ENCODE measurements around the gene CSN1S1.
"Not testable (repeated sequence)": the region's sequence is repeated elsewhere in the genome, so short reads cannot be mapped to it uniquely, and the experiment has no call there.

The CSN1S1 gene

DNA sequence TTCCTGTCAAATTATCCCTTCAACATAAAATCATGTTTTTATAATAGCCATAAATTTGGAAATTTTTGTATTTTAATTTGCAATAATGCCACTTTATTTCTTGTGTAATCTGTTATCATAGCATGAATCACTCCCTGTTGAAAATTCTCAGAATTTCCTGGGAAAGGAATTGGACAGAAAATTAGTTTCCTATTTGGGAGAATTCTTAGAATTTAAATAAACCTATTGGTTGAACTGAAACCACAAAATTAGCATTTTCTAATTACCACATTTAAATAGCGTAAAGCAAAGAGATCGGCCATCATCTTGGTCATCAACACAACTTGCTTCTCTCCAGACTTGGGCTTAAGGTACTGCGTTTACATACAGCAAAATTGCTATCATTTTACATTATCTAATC lies at the start of gene CSN1S1:
CSN1S1 (plus strand) TSS at position 301 of the 400 bp plus-strand sequence. CDS start 1,488 bp downstream, outside the sequence.
- no peak for DNase-seq (ENCODE audit: low read depth)

DNA sequence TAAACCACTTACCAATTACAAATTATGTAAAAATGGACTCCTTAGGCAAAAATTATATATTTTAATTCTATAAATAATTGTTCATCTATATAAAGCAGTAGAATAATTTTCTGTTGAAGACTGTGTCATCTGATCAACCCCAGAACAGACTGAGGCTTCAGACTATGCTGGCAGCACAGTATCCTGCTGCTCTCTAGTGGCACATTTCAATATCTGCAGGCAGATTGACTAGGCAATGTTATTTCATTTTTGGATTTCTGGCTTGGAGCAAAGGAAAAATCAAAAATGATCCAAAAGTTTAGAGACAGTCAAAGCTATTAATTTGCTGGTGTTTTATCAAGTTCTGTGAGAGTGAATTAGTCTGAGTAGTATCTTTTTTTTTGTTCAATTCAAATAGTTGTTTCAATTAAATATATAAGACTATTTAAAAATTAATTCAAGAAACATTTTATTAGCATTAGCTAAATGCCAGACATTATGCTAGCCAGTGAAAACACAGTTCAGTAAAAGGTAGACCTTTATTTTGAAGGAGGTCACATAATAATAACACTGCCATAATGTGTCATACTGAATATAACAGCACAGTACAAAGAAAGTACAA lies 49.6 kb upstream of the CSN1S1 start:
- peak; percentile 33 for DNase-seq (ENCODE audit: low read depth)

- DNase-seq (ENCODE audit: low read depth), result no peak
Observed at GRCh38 chr4:69882150-69882549, 48.7 kb upstream of the CSN1S1 start.

GRCh38 chr4:69888336-69888735 lies 42.5 kb upstream of the CSN1S1 start:
- no peak for DNase-seq (ENCODE audit: low read depth)

DNA sequence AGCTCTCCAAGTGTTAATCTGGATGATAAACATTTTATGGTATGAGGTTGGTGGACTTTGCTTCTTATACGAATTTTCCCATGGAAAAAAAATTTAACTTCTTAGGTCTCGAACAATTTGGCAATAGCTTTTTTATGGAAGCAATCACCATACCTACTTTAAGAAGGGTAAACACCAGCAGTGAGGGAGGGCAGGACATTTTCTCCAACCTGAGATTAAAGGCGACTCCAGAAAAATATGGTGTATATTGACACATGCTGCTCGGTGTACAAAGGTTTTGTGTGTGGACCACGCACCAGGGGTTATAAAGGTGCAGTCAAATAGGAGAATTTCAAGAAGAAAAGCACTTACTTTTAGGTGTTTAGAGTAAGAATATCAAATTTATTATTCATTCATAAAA lies 36.7 kb upstream of the CSN1S1 start:
- no peak for DNase-seq (ENCODE audit: low read depth)

DNA sequence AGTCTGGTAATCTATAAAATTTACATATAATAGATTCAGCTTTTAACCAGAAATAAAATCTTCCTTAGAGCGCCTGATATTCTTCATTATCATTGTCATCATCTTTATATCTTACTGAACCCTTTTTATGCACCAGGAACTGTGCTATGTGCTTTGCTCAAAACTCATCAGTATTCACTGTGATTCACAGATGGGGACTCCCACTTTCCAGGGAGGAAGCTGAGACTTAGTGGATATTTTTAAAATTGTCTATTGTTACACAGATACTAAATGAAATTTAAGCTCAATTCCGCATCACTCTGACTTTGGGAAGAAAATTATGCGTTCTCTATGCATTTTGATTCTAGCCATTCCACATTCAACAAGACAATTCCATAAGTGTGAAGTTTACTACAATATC lies 36.1 kb upstream of the CSN1S1 start:
- DNase-seq (ENCODE audit: low read depth), result no peak

- DNase-seq (ENCODE audit: low read depth), result no peak
Observed at GRCh38 chr4:69896530-69897116, 34.2 kb upstream of the CSN1S1 start.

DNA sequence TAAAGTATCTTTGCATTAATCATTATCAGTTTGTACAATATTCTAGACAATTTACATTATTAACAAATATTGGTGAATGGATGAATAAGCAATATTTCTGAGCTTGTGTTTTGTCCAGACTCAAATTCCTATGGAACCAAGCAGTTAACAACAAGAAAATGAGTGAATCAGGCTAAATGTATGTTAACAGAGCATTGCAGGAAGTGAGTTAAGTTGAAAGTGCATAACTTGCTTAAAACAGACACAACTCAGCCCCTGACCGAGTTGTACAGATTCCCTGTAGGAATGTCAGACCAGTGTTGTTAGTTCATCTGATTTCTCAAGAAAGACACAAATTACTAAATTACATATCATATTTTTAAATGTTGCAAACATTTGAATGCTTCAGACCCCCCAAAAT lies 23.7 kb upstream of the CSN1S1 start:
- no peak for DNase-seq (ENCODE audit: low read depth)

DNA sequence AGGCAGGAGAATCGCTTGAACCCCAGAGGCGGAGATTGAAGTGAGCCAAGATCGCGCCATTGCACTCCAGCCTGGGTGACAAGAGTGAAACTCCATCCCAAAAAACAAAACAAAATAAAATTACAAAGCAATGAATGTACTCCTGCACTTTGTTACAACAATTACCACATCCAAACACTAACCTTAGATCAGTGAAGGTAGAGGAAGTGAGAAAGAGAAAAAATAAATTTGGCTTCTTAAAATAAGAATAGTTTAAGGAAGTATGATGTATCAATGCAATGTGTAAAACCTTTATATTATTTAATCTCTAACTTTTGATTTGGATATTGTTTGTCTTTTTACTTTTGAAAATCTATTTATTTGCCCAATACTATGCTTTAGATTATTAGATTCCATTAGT lies 21.7 kb upstream of the CSN1S1 start:
- DNase-seq (ENCODE audit: low read depth), result no peak

DNA sequence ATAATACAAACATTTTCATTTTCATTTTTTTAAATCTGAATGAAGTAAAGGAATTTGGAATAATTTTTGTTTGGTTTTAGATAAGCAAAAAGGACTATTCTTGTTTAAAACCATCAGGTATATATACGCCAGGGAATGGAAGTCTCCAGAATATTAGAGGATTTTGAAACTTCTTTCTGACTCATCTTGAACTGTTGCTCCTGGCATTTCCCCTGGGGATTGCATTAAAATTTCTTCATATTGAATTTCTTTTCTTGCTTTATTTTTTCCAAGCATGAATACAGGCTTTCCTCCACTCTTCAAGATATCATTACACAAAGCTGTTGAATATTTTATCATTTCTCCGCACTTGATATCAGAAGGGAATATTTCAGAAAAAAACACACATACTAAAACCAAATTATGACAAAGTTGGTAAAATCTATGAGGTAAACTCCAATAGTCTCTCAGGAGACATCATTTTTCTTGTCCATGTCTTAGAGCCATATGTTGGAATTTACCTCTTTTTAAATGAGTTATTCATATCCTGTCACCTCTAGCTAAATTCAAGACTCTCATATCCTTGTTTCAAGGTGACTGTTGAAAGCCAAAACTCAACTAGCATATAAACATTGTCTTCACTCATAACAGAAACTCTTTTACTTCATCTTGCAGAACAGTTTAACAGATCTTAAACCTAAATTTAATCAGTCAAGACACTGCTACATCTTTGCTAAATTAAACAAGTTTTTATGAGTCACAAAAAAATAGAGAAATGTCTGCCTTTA lies 20.7 kb upstream of the CSN1S1 start:
- DNase-seq (ENCODE audit: low read depth), result no peak

DNA sequence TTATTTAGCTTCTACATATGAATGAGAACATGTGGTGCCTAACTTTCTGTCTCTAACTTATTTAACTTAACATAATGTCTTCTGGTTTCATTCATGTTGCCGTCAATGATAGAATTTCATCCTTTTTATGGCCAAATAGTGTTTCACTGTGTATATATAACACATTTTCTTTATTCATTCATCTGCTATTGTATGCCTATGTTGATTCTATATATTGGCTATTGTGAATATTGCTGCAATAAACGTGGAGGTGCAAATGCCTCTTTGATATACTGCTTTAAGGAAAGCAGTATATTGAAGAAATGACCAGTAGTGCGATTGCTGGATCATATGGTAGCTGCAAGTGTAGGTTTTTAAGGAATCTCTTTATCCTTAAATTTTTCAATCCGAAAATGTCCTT lies 10.0 kb upstream of the CSN1S1 start:
- DNase-seq (ENCODE audit: low read depth), result no peak

- not testable (repeated sequence) for DNase-seq (ENCODE audit: low read depth)
Observed at GRCh38 chr4:69923782-69924410, 7.0 kb upstream of the CSN1S1 start.

- no peak for DNase-seq (ENCODE audit: low read depth)
Observed at GRCh38 chr4:69934150-69934549, 3.3 kb downstream of the CSN1S1 start.

GRCh38 chr4:69936566-69936965 lies 5.7 kb downstream of the CSN1S1 start:
- no peak for DNase-seq (ENCODE audit: low read depth)

DNA sequence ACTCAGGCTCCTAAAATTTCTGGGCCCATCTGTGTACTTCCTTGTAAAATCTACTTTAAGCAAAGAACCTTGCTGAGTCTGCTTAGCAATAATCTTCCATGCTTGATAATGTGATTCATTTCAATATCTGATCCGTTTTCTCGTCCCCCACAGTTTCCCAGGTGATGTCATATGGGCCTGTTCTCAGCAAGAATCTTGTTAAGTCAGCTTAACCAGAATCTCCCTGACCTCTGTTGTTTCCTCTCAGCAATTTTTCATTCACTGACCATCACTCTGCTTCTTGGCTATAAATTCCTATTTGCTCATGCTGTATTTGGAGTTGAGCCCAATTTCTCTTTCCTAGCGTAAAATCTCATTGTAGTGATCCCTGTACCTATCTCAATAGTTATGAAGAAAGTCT lies 20.7 kb downstream of the CSN1S1 start:
- DNase-seq (ENCODE audit: low read depth), result no peak

- DNase-seq (ENCODE audit: low read depth), result no peak
Observed at GRCh38 chr4:69957209-69957608, 26.3 kb downstream of the CSN1S1 start.

DNA sequence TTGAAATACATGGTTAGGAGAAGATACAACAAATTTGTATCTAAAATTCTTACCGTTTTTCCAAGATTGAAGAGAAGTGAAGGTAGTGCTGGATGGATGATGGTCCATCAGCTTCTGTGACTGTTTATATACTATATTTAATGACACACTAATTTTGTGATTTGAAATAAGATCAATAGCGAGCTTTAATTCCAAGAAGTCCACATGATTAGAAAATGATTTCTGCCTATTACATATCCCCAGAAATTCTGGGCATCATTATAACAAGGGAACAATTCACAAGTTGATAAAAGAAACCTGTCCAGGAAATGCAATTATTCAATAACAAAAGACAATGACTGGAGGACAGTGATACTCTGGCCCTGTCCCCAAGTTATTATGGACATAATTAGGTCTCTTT lies 34.8 kb downstream of the CSN1S1 start, which contains the start of gene CSN2:
CSN2 (minus strand) TSS at position 101 of the 400 bp plus-strand sequence. CDS start 4,733 bp downstream, outside the sequence.
- no peak for DNase-seq (ENCODE audit: low read depth)

- DNase-seq (ENCODE audit: low read depth), result peak; percentile 18
Observed at GRCh38 chr4:69970071-69970470, 39.2 kb downstream of the CSN1S1 start.

DNA sequence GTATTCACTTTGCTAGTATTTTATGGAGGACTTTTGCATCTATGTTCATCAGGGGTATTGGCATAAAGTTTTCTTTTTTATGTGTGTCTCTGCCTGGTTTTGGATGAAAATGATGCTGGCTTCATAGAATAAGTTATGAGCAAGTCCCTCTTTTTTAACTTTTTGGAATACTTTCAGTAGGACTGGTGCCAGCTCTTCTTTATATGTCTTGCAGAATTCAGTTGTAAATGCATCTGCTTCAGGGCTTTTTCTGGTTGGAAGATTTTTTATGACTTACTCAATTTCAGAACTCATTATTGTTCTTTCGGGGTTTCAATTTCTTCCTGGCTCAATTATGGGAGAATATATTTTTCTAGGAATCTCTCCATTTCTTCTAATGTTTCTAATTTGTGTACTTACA lies 43.8 kb downstream of the CSN1S1 start:
- DNase-seq (ENCODE audit: low read depth), result no peak

- no peak for DNase-seq (ENCODE audit: low read depth)
Observed at GRCh38 chr4:69977582-69977981, 46.7 kb downstream of the CSN1S1 start.

DNA sequence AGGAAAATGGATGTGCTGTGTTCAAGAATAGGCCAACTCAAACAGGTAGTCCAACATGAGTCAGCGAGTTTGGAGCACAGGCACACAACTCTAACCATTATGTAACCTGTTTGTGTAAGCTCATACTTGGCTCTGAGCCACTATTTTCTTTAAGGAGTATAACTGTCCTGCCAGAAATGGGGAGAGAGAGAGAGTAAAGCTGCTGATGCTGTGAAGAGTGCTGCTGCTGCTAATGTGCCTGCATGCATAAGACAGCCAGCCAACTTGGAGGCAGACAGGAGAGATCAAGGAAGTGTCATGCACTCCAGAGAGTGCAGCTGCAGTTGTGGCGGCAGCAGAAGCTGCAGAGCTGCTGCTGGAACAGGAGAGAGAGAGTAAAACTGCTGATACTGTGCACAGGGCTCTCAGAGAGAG lies 53.2 kb downstream of the CSN1S1 start:
- DNase-seq (ENCODE audit: low read depth), result no peak

GRCh38 chr4:69986663-69987062 lies 55.8 kb downstream of the CSN1S1 start:
- DNase-seq (ENCODE audit: low read depth), result no peak

DNA sequence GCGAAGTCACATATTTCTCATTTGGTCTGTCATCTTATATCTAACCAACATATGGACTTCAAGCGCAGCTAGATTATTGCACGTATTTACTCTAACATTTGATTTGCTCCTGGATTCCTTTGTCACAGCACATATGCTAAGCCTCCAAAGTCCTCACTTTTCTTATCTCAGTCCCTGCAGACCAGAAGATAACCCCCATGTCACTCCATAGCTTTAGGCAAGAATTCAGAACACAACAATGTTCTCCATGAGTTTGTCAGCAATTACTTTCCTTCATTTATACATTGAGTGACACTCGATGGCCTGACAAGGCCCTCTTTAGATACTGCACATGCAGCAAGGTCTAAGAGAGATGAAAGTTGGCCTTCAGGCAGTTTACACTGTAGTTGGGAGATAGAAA lies 60.1 kb downstream of the CSN1S1 start:
- DNase-seq (ENCODE audit: low read depth), result no peak
